ENCODE data around the gene NUCKS1. TPM values are rescaled to one million over a fixed set of nuclear protein-coding genes. Genes with fewer than 3 reads are reported as not detected.

NUCKS1 gene
- total RNA-seq, 2 experiments from 2014 or later: 152 to 287 TPM

DNA sequence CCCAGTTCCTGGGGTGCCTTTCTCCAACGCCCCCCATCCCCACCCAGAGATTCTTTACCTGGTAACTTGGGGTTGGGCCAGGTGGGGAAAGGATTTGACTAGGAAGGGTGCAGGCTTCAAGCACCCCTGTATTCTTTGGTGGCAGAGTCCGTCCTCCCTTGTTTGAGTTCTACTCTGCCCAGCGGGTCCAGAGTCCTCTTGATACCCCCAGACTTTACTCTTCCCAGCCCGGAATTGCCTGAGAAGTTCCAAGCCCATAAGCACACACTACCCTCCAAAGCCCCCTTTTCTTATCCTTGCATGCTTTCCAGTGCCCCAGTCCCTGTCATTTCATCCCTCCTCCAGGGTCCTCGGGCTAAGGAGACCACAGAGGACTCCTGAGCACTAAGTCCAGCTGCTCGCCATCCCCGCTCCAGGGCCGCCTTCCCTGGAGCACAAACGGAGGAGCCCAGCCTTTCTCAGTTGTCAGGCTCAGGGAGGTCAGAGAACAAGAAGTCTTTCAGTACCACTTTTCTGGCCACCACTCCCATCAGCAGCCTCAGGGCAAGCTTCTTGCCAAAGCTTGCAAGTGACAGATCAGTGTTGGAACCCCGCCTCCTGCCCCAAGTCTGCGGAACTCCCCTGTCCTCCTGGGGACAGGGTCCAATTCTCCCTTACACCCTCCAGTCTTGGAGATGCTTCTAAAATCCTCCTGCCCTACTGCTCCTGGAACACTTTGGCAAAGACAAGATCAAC, 81.9 kb downstream of the NUCKS1 start:
- TF ChIP-seq, protein P1, sequence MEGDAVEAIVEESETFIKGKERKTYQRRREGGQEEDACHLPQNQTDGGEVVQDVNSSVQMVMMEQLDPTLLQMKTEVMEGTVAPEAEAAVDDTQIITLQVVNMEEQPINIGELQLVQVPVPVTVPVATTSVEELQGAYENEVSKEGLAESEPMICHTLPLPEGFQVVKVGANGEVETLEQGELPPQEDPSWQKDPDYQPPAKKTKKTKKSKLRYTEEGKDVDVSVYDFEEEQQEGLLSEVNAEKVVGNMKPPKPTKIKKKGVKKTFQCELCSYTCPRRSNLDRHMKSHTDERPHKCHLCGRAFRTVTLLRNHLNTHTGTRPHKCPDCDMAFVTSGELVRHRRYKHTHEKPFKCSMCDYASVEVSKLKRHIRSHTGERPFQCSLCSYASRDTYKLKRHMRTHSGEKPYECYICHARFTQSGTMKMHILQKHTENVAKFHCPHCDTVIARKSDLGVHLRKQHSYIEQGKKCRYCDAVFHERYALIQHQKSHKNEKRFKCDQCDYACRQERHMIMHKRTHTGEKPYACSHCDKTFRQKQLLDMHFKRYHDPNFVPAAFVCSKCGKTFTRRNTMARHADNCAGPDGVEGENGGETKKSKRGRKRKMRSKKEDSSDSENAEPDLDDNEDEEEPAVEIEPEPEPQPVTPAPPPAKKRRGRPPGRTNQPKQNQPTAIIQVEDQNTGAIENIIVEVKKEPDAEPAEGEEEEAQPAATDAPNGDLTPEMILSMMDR (conservative IDR thresholded peaks at IDR 0.05; ENCODE audit: low read length): no peak
- no peak for TF ChIP-seq EZH2phosphoT487 (IDR thresholded peaks at IDR 0.05; ENCODE audit: borderline replicate concordance, low read depth, low read length)
- intact Hi-C loops (cut with micrococcal nuclease; ENCODE audit: unreplicated experiment): loop anchor here (5.0 kb wide), 2 partner anchors 384 to 804 kb away; partner anchors contain the start of genes IKBKE and RHEX
- CTCF ChIA-PET (ENCODE audit: unreplicated experiment): interaction anchor here (0.5 kb wide), 2 partner anchors 12 to 80 kb away, joined by 3 to 4 read pairs; no protein-coding TSS in a partner anchor
- POLR2A ChIA-PET: interaction anchor here (1.1 to 5.1 kb wide), 8 partner anchors 10 to 78 kb away, joined by 3 to 31 read pairs (median 4); partner anchors contain the start of gene ELK4
- DNase-seq (ENCODE audit: low spot score): peak; percentile 48
- Histone ChIP-seq H3K4me1 (ENCODE audit: insufficient read depth, low read length, poor library complexity, severe bottlenecking) (peaks cover 90% of the 10 kb centered on the region), H3K36me3 (ENCODE audit: insufficient read depth, low read length) (no peaks in the 10 kb centered on the region), H3K9me3 (ENCODE audit: low read length) (no peaks in the 10 kb centered on the region), H3K79me2 (ENCODE audit: insufficient read depth, low read depth, low read length) (no peaks in the 10 kb centered on the region), H3K27ac (ENCODE audit: low read depth, low read length, poor library complexity, severe bottlenecking) (peak overlapping the region; percentile 35), H3K9me2 (ENCODE audit: insufficient read depth, low read length) (no peaks in the 10 kb centered on the region), H4K20me1 (ENCODE audit: insufficient read depth, low read length) (no peaks in the 10 kb centered on the region), H3K4me2 (ENCODE audit: low read length) (peak overlapping the region; percentile 60), H2AFZ (ENCODE audit: low read length) (peak overlapping the region; percentile 62; the same call in 1 of the 2 replicates), H3K4me3 (ENCODE audit: low read depth, low read length, poor library complexity, severe bottlenecking) (peak overlapping the region; percentile 55)
- no TSS peak for BruUV-seq (replicated peaks)

DNA sequence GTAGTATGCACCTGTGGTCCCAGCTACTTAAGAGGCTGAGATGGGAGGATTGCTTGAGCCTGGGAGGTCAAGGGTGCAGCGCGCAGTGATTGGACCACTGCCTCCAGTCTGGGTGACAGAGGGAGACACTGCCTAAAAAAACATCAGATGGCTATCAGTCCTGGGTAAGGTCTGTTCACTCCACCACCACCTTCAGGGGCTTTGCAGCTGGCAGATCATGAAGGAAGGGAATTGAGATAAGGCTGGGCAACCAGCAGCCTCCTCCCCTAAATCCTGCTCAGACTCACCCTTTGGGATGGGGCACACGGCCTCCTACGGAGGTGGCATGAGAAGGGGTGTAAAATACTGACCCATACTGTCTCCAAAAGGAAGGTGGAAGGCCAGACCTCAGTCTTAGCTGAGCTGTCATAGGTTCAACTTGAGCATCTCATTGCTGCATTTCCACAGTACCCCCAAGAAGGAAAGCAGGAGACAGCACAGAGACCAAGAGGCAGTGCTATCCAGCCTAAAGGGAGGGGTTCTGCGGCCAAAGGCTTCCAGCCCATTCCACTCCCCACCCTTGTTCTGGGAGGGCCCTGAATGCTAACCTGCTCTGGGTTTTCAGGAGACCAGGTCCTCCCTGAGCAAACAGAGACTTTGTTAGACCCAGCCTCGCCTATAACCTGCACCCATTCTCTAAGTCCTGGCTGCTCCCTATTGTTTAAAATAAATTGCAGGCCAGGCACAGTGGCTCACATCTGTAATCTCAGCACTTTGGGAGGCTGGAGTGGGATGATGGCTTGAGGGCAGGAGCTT, 83.4 kb downstream of the NUCKS1 start:
- ChIA-PET POLR2A (interaction anchor here (0.6 to 5.1 kb wide), 11 partner anchors 9 to 79 kb away, joined by 3 to 31 read pairs (median 3); partner anchors contain the start of gene ELK4), CTCF (ENCODE audit: unreplicated experiment) (interaction anchor here (1.0 kb wide), 1 partner anchor 75 kb away, joined by 3 read pairs; no protein-coding TSS in a partner anchor)
- H4K20me1 ChIP-seq (ENCODE audit: insufficient read depth, low read length): no peaks in the 10 kb centered on the region
- no peaks in the 10 kb centered on the region for H3K36me3 ChIP-seq (ENCODE audit: insufficient read depth, low read length)
- peak overlapping the region; percentile 81 for H3K27ac ChIP-seq (ENCODE audit: low read depth, low read length, poor library complexity, severe bottlenecking)
- TF ChIP-seq, protein P1 (conservative IDR thresholded peaks at IDR 0.05; ENCODE audit: low read length): no peak
- no peak for TF ChIP-seq EZH2phosphoT487 (IDR thresholded peaks at IDR 0.05; ENCODE audit: borderline replicate concordance, low read depth, low read length)
- H3K4me3 ChIP-seq (ENCODE audit: low read depth, low read length, poor library complexity, severe bottlenecking): peak overlapping the region; percentile 50
- H3K79me2 ChIP-seq (ENCODE audit: insufficient read depth, low read depth, low read length): no peaks in the 10 kb centered on the region
- intact Hi-C loops (cut with micrococcal nuclease; ENCODE audit: unreplicated experiment): loop anchor here (5.0 kb wide), 2 partner anchors 386 to 806 kb away; partner anchors contain the start of genes IKBKE and RHEX
- no TSS peak for BruUV-seq (replicated peaks)
- H3K9me2 ChIP-seq (ENCODE audit: insufficient read depth, low read length): no peaks in the 10 kb centered on the region
- 0 out of 2 replicates have a peak overlapping the region, but pooled peaks have one; percentile 3 for H2AFZ ChIP-seq (ENCODE audit: low read length)
- peaks cover 78% of the 10 kb centered on the region for H3K4me1 ChIP-seq (ENCODE audit: insufficient read depth, low read length, poor library complexity, severe bottlenecking)
- H3K4me2 ChIP-seq (ENCODE audit: low read length): peak overlapping the region; percentile 76
- no peaks in the 10 kb centered on the region for H3K9me3 ChIP-seq (ENCODE audit: low read length)
- DNase-seq (ENCODE audit: low spot score): peak; percentile 35
